ENCODE results near the gene PIEZO2. TPM values are rescaled to one million over a fixed set of nuclear protein-coding genes. Genes with fewer than 3 reads are reported as not detected.

Gene PIEZO2
- total RNA-seq, 2 experiments from 2014 or later = not detected

- H3K4me1 Mint-ChIP-seq = no peaks in the 10 kb centered on the region
- POLR2A ChIA-PET = no interaction called here
- H3K9me3 Mint-ChIP-seq = no peaks in the 10 kb centered on the region
- H3K36me3 Mint-ChIP-seq (ENCODE audit: low read depth) = no peaks in the 10 kb centered on the region
- no peak overlapping the region for H3K4me3 Mint-ChIP-seq
- no peak for DNase-seq
- no peak overlapping the region for H3K27ac Mint-ChIP-seq
- no peaks in the 10 kb centered on the region for H3K27me3 Mint-ChIP-seq
- CTCF ChIA-PET = no interaction called here
Observed at GRCh38 chr18:11089931-11090715, 59.2 kb downstream of the PIEZO2 start.

DNA sequence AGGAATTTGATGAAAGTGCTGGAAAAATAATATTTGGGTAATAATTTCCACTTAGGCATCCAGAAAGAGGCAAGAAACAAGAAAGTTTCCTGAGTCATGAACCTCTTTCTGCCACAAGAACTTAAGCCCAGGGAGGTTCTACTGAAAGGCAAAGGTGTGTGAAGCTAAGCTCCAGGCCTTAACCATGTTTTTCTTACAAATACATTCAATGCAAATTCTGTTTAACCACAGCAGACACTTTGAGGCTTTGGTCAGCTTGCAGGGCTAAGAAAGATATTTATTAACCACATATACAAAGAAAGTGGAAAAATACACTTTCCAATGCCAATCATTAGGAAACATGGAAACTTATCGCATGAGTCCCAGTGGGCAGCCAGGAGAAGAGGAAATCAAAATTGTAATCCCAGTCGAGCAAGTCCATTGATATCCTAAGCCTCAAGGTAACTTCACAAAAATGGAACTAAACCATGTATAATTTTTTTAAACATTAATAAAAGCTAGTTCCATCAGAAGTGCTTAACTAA, 68.3 kb downstream of the PIEZO2 start:
- Mint-ChIP-seq H3K4me3 (no peak overlapping the region), H3K36me3 (ENCODE audit: low read depth) (no peaks in the 10 kb centered on the region), H3K4me1 (no peaks in the 10 kb centered on the region), H3K27ac (no peak overlapping the region), H3K27me3 (peaks cover 1% of the 10 kb centered on the region), H3K9me3 (no peaks in the 10 kb centered on the region)
- ChIA-PET POLR2A (no interaction called here), CTCF (no interaction called here)
- DNase-seq = no peak

GRCh38 chr18:11078491-11078890, 70.9 kb downstream of the PIEZO2 start:
- Mint-ChIP-seq H3K4me3 (no peak overlapping the region), H3K9me3 (no peaks in the 10 kb centered on the region), H3K36me3 (ENCODE audit: low read depth) (no peaks in the 10 kb centered on the region), H3K27ac (no peak overlapping the region), H3K27me3 (no peaks in the 10 kb centered on the region), H3K4me1 (no peaks in the 10 kb centered on the region)
- ChIA-PET CTCF (no interaction called here), POLR2A (no interaction called here)
- no peak for DNase-seq

DNA sequence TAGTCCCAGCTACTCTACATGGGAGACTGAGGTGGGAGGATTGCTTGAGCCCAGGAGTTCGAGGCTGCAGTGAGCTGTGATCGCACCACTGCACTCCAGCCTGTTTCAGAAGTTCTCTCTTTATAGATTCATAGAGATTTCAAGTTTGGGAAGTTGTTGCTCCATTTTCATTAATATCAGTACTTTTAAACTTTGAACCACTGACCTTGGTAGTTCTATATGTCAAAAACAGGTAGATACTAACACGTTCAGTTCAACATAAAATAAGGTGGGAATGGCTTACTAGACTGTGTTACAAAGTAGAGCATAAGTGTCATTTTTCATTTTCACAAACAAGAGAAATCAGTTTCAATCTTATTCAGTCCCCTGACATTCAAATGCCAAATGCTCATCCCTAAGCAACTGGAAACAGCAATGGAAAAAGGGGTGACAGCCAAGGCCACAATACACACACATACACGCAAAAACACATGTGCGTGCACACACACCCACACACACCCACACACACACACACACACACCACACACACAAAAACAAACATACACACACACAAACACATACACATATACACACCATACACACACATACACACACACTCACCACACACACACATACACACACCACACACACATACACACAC, 71.7 kb downstream of the PIEZO2 start:
- Mint-ChIP-seq H3K36me3 (ENCODE audit: low read depth) (no peaks in the 10 kb centered on the region), H3K27me3 (no peaks in the 10 kb centered on the region), H3K4me1 (no peaks in the 10 kb centered on the region), H3K4me3 (no peak overlapping the region), H3K27ac (no peak overlapping the region), H3K9me3 (no peaks in the 10 kb centered on the region)
- ChIA-PET POLR2A (no interaction called here), CTCF (no interaction called here)
- DNase-seq = no peak

DNA sequence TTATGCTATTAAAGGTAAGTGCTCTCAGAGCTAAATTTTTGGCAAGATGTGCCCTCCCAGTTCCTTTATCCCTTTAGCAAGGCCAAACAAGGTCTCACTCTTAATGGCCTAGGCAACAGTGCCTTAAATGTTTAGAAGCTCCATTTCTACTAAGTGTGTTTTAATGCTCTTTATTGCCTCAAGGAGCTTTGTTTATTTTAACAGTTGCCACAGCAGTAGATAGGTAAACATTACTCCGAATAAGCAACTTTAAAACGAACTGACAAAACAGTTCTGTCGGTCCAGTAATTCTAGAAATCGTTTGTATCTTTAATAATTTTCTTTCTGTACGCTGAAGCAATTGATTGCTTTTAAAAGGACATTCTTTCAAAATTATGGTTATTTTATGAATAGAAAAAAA, 74.5 kb downstream of the PIEZO2 start:
- POLR2A ChIA-PET = no interaction called here
- no peak for DNase-seq
- Mint-ChIP-seq H3K4me3 (no peak overlapping the region), H3K4me1 (no peaks in the 10 kb centered on the region), H3K9me3 (no peaks in the 10 kb centered on the region), H3K36me3 (ENCODE audit: low read depth) (no peaks in the 10 kb centered on the region), H3K27me3 (no peaks in the 10 kb centered on the region), H3K27ac (no peak overlapping the region)
- CTCF ChIA-PET = no interaction called here

DNA sequence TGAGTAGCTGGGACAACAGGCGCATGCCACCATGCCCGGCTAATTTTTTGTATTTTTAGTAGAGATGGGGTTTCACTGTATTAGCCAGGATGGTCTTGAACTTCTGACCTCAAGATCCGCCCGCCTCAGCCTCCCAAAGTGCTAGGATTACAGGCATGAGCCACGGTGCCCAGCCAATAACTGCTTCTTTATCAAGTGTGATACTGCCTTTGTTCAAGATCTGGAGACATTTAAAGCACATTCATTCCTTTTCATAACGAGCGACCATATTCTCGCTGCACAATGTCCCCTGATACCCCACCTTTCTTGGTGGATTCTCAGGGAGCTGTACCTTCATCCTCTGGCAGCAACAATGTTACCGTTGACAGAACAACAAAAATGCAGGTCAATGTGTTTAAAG, 75.4 kb downstream of the PIEZO2 start:
- Mint-ChIP-seq H3K27ac (no peak overlapping the region), H3K36me3 (ENCODE audit: low read depth) (no peaks in the 10 kb centered on the region), H3K27me3 (no peaks in the 10 kb centered on the region), H3K9me3 (no peaks in the 10 kb centered on the region), H3K4me3 (no peak overlapping the region), H3K4me1 (no peaks in the 10 kb centered on the region)
- POLR2A ChIA-PET = no interaction called here
- CTCF ChIA-PET = no interaction called here
- no peak for DNase-seq

GRCh38 chr18:11072632-11073031, 76.7 kb downstream of the PIEZO2 start:
- Mint-ChIP-seq H3K27me3 (no peaks in the 10 kb centered on the region), H3K9me3 (peaks cover 2% of the 10 kb centered on the region), H3K27ac (no peak overlapping the region), H3K4me1 (no peaks in the 10 kb centered on the region), H3K4me3 (no peak overlapping the region), H3K36me3 (ENCODE audit: low read depth) (no peaks in the 10 kb centered on the region)
- no peak for DNase-seq
- CTCF ChIA-PET = no interaction called here
- POLR2A ChIA-PET = no interaction called here

DNA sequence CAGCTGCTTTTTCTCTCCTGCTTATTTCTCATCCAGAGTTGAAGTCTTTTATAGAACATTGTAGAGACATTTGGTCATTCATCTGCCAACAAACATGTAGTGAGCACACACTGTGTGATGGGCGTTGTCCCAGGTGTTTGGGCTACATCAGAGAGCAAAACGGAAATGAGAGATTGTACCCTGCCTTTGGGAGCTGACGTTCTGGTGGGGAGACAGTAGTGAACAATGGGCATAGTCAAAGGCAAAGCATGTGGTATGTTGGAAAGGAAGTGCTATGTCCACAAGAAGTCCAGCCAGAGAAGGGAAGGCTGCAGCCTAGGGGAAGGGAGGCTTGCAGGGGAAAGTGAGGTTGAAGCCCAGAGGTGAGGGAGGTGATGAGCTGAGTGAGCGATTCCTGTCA, 78.1 kb downstream of the PIEZO2 start:
- Mint-ChIP-seq H3K4me3 (no peak overlapping the region), H3K36me3 (ENCODE audit: low read depth) (no peaks in the 10 kb centered on the region), H3K27ac (no peak overlapping the region), H3K27me3 (no peaks in the 10 kb centered on the region), H3K4me1 (no peaks in the 10 kb centered on the region), H3K9me3 (peaks cover 2% of the 10 kb centered on the region)
- no peak for DNase-seq
- ChIA-PET CTCF (no interaction called here), POLR2A (no interaction called here)

DNA sequence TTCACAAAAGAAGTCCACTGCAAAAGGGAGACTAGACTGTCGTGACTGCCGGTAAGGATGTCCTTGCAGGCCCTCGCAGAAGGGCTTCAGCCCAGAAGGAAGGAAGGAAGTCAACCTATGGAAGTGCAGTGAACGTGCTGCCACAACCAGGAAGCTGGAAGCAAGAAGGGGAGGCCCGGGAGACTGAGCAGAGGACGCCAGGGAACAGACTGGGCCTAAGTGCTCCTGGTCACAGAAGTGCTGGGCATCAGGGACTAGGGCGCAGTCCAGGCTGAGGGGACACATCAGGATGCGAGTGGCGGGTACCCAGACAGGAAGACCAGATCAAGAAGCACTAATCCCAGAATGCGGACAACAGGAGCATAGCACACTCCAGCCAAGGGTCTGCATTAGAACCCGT, 78.8 kb downstream of the PIEZO2 start:
- peaks cover 5% of the 10 kb centered on the region for H3K9me3 Mint-ChIP-seq
- no peak for DNase-seq
- ChIA-PET CTCF (no interaction called here), POLR2A (no interaction called here)
- no peaks in the 10 kb centered on the region for H3K4me1 Mint-ChIP-seq
- no peaks in the 10 kb centered on the region for H3K36me3 Mint-ChIP-seq (ENCODE audit: low read depth)
- no peaks in the 10 kb centered on the region for H3K27me3 Mint-ChIP-seq
- no peak overlapping the region for H3K27ac Mint-ChIP-seq
- no peak overlapping the region for H3K4me3 Mint-ChIP-seq

DNA sequence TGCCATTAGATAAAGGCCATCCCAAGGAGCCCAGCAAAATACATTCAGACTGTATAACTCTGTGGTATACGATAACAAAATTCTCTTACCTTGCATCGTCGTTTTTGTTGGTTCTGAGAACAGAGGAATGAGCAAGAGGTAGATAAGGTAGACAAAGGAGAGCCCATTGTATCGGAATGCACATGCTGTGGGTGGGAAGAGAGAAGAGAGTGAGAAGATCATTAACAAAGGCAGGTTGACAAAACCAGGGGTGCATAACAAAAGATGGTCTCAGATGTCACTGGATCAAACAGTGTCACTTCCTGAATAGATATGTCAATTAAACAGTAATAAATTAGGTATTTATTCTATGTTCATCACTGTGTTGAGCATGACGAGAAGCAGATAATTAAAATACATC, 83.3 kb downstream of the PIEZO2 start:
- DNase-seq = no peak
- CTCF ChIA-PET = no interaction called here
- Mint-ChIP-seq H3K4me1 (no peaks in the 10 kb centered on the region), H3K27me3 (no peaks in the 10 kb centered on the region), H3K36me3 (ENCODE audit: low read depth) (no peaks in the 10 kb centered on the region), H3K27ac (no peak overlapping the region), H3K9me3 (peaks cover 5% of the 10 kb centered on the region), H3K4me3 (no peak overlapping the region)
- POLR2A ChIA-PET = no interaction called here

DNA sequence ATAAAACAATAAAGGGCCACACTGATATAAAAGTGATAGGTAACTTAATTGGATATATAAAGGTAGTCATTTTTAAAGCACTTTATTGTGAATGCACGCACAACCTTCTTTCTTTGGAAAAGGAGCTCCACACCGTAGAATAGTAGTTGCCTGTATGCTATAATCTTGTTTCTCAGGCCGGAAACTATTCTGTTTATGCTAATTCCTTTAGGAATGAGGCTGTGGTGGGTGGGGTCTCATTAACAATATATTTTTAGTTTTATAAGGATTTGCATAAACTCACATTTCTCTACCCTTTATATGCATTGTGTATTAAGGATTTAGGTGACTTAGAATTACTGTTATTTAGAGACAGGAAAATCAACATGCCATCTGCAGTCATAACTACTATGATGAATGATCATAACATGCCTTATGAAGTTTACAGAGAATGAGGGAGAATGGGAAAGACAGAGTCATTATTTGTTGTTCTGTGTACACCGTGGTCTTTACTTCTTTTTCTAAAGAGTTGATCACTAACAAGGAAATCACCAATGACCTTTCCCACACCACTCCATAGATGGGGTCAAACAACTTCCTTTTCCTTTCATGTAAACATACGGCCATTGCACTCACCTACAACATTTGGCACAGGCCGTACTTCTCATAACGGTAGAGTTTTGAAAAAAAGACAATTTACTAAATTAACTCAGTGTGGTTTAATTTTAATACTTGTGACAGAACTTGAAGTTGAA, 84.5 kb downstream of the PIEZO2 start:
- peaks cover 5% of the 10 kb centered on the region for H3K9me3 Mint-ChIP-seq

GRCh38 chr18:11064106-11064505, 85.3 kb downstream of the PIEZO2 start:
- Mint-ChIP-seq H3K4me1 (no peaks in the 10 kb centered on the region), H3K4me3 (no peak overlapping the region), H3K36me3 (ENCODE audit: low read depth) (no peaks in the 10 kb centered on the region), H3K9me3 (peaks cover 5% of the 10 kb centered on the region), H3K27me3 (no peaks in the 10 kb centered on the region), H3K27ac (no peak overlapping the region)
- POLR2A ChIA-PET = no interaction called here
- DNase-seq = no peak
- CTCF ChIA-PET = no interaction called here

More for the DNA sequence above, 84.5 kb downstream of the PIEZO2 start:
- Mint-ChIP-seq H3K4me3 (no peak overlapping the region), H3K27ac (no peak overlapping the region), H3K4me1 (no peaks in the 10 kb centered on the region), H3K27me3 (no peaks in the 10 kb centered on the region), H3K36me3 (ENCODE audit: low read depth) (no peaks in the 10 kb centered on the region)
- ChIA-PET POLR2A (no interaction called here), CTCF (no interaction called here)
- DNase-seq = no peak

DNA sequence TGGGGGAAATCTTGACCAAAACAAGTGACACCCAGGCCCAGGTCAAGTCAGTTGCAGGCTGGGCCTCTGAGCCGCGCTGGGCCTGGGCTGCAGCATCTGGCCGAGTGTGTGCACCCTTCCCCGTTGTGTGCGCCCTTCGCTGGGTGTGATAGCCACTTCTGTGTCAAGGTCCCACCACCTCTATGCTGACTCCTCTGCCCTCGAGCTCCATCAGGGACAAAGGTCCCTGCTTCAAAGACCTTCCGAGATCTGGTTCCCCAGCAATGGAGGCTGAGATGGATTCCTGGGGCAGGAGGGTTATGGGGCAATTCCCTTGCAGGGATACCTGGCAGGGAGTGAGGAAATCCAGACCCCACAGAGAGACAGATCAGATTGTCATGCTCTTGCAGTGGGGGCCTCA, 93.6 kb downstream of the PIEZO2 start:
- Mint-ChIP-seq H3K4me3 (no peak overlapping the region), H3K9me3 (no peaks in the 10 kb centered on the region), H3K27ac (no peak overlapping the region), H3K27me3 (no peaks in the 10 kb centered on the region), H3K36me3 (ENCODE audit: low read depth) (no peaks in the 10 kb centered on the region), H3K4me1 (no peaks in the 10 kb centered on the region)
- no peak for DNase-seq
- ChIA-PET CTCF (interaction anchor here (1.2 kb wide), 1 partner anchor 15 kb away, joined by 4 read pairs; no protein-coding TSS in a partner anchor), POLR2A (no interaction called here)

All from activated CD4-positive, alpha-beta memory T cell treated with anti-CD3 and anti-CD28 coated beads, Interleukin-2, amount 10 ng/mL, durations not matched to agents 7 days and 5 days (primary cell).